Fibroblast of mammary gland (primary cell): ENCODE results near the gene ZNF746.

Experiments used
- DNase-seq: peaks from one replicate; pipeline ENCODE4 v3.0.0-alpha.2; 2010; ENCODE audit warnings: low read depth
- H3K4me3 ChIP-seq: 2 replicates; pipeline ENCODE4 v1.5.1; 2011; ENCODE audit warnings: low read depth, mild to moderate bottlenecking, low read length, moderate library complexity; ENCODE audit not compliant: control insufficient read depth
- CTCF ChIP-seq: conservative IDR thresholded peaks from 2 replicates; pipeline ENCODE4 v1.5.1; 2011; ENCODE audit warnings: low read depth, low read length, inconsistent platforms; ENCODE audit not compliant: control insufficient read depth, insufficient read depth

The ZNF746 gene

DNA sequence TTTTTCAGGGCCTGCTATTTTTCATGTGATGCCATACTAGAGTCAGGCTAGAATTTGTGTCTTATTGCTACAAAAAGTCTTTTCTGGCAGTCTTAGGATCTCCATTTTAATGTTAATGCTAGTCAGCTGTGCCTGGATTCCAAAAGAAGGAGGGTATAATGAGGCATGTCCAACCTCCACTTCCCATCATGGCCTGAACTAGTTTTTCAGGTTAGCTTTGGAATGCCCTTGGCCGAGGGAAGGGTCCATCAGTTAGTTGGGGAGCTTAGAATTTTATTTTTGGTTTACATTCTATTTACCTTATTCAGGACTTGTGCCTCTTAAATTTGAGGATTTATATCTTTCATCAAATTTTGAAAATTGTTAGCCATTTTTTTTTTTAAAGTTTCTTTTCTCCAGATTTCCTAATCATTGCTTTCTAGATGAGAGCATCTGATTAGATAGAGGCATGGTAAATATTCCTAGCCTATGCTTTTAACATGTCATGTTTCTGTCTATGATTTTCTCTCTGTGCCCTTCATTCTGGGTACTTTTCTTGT, 30.2 kb downstream of the ZNF746 start:
- H3K4me3 ChIP-seq: no peak overlapping the region
- TF ChIP-seq CTCF: no peak
- no peak for DNase-seq

- DNase-seq: no peak
Observed at GRCh38 chr7:149466364-149466763, 31.2 kb downstream of the ZNF746 start.

DNA sequence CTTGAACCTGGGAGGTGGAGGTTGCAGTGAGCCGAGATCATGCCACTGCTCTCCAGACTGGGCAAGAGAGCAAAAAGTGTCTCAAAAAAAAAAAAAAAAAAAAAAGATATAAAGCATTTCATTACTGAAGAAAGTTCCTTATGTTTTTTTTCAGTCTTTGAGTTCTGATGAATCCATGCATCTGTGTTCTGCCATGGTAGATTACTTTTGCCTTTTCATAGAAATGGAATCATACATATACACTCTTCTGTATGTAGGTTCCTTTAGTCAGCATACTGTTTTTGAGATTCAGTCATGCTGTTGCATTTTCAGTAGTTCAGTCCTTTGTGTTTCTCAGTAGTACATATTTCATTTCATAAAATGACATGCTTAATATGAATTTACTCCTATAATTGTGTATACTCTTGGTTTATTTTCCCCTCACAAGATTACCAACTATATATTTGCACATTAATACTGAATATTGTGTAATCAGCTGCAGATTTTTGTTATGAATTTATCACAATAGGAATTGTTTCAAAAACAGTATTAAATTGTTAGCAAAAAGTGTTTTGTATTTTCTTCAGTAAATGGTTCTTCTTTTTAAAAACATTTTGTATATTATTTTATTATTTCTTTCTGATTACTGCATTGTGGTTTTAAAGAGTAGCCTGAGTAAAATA, 34.0 kb downstream of the ZNF746 start:
- no peak for DNase-seq
- no peak for TF ChIP-seq CTCF

More at GRCh38 chr7:149466364-149466763, 31.2 kb downstream of the ZNF746 start:
- H3K4me3 ChIP-seq: no peak overlapping the region
- no peak for TF ChIP-seq CTCF

GRCh38 chr7:149462101-149462520, 35.5 kb downstream of the ZNF746 start:
- TF ChIP-seq CTCF: no peak
- no peak overlapping the region for H3K4me3 ChIP-seq
- no peak for DNase-seq

More for the DNA sequence above, 34.0 kb downstream of the ZNF746 start:
- H3K4me3 ChIP-seq: no peak overlapping the region

GRCh38 chr7:149460493-149461277, 36.9 kb downstream of the ZNF746 start, which contains the start of gene ZNF777:
ZNF777 (minus strand) TSS chr7:149461062; CDS start chr7:149456022, 5,040 bp downstream.
- TF ChIP-seq CTCF: peak; percentile 41
- DNase-seq: peak; percentile 86

DNA sequence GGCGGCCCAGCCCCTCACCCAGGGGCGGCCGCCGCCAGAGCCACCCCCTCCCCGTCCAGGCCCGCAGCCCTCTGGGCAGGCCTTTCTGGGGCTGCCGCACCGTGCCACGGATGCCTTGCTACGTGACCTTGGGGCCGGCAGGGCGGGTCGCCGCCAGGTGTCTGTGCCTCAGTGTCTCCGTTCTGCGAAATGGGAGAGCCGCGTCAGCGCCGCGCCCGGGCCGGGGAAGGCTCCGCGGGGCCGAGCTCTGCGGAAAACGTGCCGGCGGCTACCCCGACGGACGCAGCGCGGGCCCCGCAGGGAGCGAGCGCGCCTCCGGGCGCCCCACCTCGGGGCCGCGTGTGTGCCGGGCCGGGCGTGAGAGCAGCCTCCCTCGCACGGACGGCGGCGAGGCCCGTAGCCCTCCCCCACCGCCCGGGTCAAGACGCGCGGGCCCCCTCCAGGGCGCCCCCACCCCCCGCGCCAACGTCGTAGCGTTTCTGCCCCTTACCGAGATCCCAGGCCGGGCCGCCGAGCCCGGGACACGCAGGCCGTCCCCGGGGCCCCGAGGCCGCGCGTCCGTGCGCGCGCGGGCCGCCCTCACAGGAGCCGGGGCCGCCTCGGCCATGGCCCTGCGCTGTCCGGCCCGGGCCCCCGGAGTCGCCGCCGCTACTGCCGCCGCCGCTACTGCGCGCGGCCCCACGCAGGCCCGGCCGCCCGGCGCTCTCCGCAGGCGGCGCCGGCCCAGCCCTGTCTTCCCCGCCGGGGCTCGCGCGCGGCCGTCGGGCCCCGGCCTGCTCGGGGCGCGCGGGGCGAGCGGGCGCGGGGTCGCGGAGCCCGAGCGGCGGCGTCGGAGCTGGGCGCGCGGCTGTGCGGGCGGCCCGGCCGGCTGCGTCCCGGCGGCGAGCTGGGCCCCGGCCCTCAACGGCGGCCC, 37.8 kb downstream of the ZNF746 start:
- peak overlapping the region; percentile 62 for H3K4me3 ChIP-seq
- TF ChIP-seq CTCF: no peak
- no peak for DNase-seq

More at GRCh38 chr7:149460493-149461277, 36.9 kb downstream of the ZNF746 start, which contains the start of gene ZNF777:
- H3K4me3 ChIP-seq: peak within 1 kb of the TSS; percentile 62
